ENCODE data around the gene UROC1.

The UROC1 gene

GRCh38 chr3:126515066-126515706 lies 2.4 kb downstream of the UROC1 start:
- no peak for TF ChIP-seq CTCF (IDR thresholded peaks at IDR 0.05; ENCODE audit: insufficient read depth, missing control alignments)
- DNase-seq (ENCODE audit: insufficient read length, low spot score) (no peak), FAIRE-seq (no peak)

- DNase-seq (ENCODE audit: insufficient read length, low spot score) (no peak), FAIRE-seq (no peak)
- TF ChIP-seq CTCF (IDR thresholded peaks at IDR 0.05; ENCODE audit: insufficient read depth, missing control alignments): no peak
Measured at GRCh38 chr3:126514161-126514560, 3.4 kb downstream of the UROC1 start.

GRCh38 chr3:126512916-126513650 lies 4.5 kb downstream of the UROC1 start:
- DNase-seq (ENCODE audit: insufficient read length, low spot score): no peak
- TF ChIP-seq CTCF (IDR thresholded peaks at IDR 0.05; ENCODE audit: insufficient read depth, missing control alignments): no peak
- no peak for FAIRE-seq

GRCh38 chr3:126512026-126512425 lies 5.5 kb downstream of the UROC1 start:
- no peak for TF ChIP-seq CTCF (IDR thresholded peaks at IDR 0.05; ENCODE audit: insufficient read depth, missing control alignments)
- no peak for DNase-seq (ENCODE audit: insufficient read length, low spot score)
- no peak for FAIRE-seq

GRCh38 chr3:126511291-126511690 lies 6.3 kb downstream of the UROC1 start:
- TF ChIP-seq CTCF (IDR thresholded peaks at IDR 0.05; ENCODE audit: insufficient read depth, missing control alignments): no peak
- no peak for FAIRE-seq
- DNase-seq (ENCODE audit: insufficient read length, low spot score): no peak

- DNase-seq (ENCODE audit: insufficient read length, low spot score) (no peak), FAIRE-seq (no peak)
- no peak for TF ChIP-seq CTCF (IDR thresholded peaks at IDR 0.05; ENCODE audit: insufficient read depth, missing control alignments)
Measured at GRCh38 chr3:126510308-126510910, 7.2 kb downstream of the UROC1 start.

Data from D721Med (cell line).